Mesenchymal stem cell (in vitro differentiated cells and primary cell): Measurements from ENCODE around the gene VENTX.
A peak's percentile ranks its signal among the peaks of the same experiment; 100 is the strongest.

Source experiments
- DNase-seq: peaks from one replicate; pipeline ENCODE4 v3.0.0-alpha.2; 2013
- H2AFZ ChIP-seq: one replicate; pipeline ENCODE4 v1.6.1; 2013; ENCODE audit warnings: low read depth, mild to moderate bottlenecking, control low read depth, inconsistent platforms, low read length, moderate library complexity
- H2AK5ac ChIP-seq: 2 replicates; pipeline ENCODE4 v1.6.1; 2013; ENCODE audit warnings: low read length, moderate library complexity, mild to moderate bottlenecking, inconsistent platforms; ENCODE audit not compliant: severe bottlenecking
- H2BK120ac ChIP-seq: one replicate; pipeline ENCODE4 v1.6.1; 2013; ENCODE audit warnings: low read depth, mild to moderate bottlenecking, inconsistent platforms, low read length, moderate library complexity
- H2BK12ac ChIP-seq, 2 experiments: one replicate each; pipeline ENCODE4 v1.6.1; 2013; ENCODE audit warnings: inconsistent platforms in 2 of 2, low read length in 2 of 2, mild to moderate bottlenecking in 2 of 2, moderate library complexity in 2 of 2, control low read depth in 1 of 2
- H2BK15ac ChIP-seq: one replicate; pipeline ENCODE4 v1.6.1; 2013; ENCODE audit warnings: mild to moderate bottlenecking, low read depth, inconsistent platforms; ENCODE audit not compliant: poor library complexity, severe bottlenecking
- H2BK5ac ChIP-seq: 2 replicates; pipeline ENCODE4 v1.6.1; 2013; ENCODE audit warnings: low read depth, mild to moderate bottlenecking, low read length, control low read depth, inconsistent platforms; ENCODE audit not compliant: poor library complexity, severe bottlenecking
- H3K14ac ChIP-seq, 2 experiments: one replicate each; pipeline ENCODE4 v1.6.1; 2013; ENCODE audit warnings: inconsistent platforms in 2 of 2, low read length in 2 of 2, control low read depth in 1 of 2, mild to moderate bottlenecking in 1 of 2, moderate library complexity in 1 of 2
- H3K18ac ChIP-seq, 2 experiments: one replicate each; pipeline ENCODE4 v1.6.1; 2013; ENCODE audit warnings: inconsistent platforms in 2 of 2, low read length in 2 of 2, control low read depth in 1 of 2, low read depth in 1 of 2, mild to moderate bottlenecking in 1 of 2
- H3K23ac ChIP-seq, 2 experiments: one replicate each; pipeline ENCODE4 v1.6.1; 2013; ENCODE audit warnings: inconsistent platforms in 2 of 2, low read length in 2 of 2, mild to moderate bottlenecking in 2 of 2, moderate library complexity in 2 of 2, control low read depth in 1 of 2
- H3K27ac ChIP-seq: 2 replicates; pipeline ENCODE4 v1.5.1; 2013; ENCODE audit warnings: mild to moderate bottlenecking, moderate library complexity, low read length, control low read depth, inconsistent platforms; ENCODE audit not compliant: poor library complexity, severe bottlenecking
- H3K27me3 ChIP-seq, 2 experiments: 2 replicates each; pipeline versions ENCODE4 v1.6.1 to v1.7.0; 2013; ENCODE audit warnings: low read length in 2 of 2, mild to moderate bottlenecking in 2 of 2, moderate library complexity in 2 of 2, control low read depth in 1 of 2, inconsistent platforms in 1 of 2; ENCODE audit not compliant: control insufficient read depth in 1 of 2, insufficient read depth in 1 of 2
- H3K36me3 ChIP-seq, 2 experiments: 2 replicates each; pipeline versions ENCODE4 v1.6.1 to v1.7.0; 2013; ENCODE audit warnings: low read length in 2 of 2, control low read depth in 1 of 2, inconsistent platforms in 1 of 2, low read depth in 1 of 2, mild to moderate bottlenecking in 1 of 2; ENCODE audit not compliant: insufficient read depth in 2 of 2, control insufficient read depth in 1 of 2
- H3K4ac ChIP-seq, 2 experiments: one replicate each; pipeline ENCODE4 v1.6.1; 2013; ENCODE audit warnings: inconsistent platforms in 2 of 2, low read length in 2 of 2, mild to moderate bottlenecking in 2 of 2, moderate library complexity in 2 of 2, control low read depth in 1 of 2, low read depth in 1 of 2
- H3K4me1 ChIP-seq: 2 replicates; pipeline ENCODE4 v1.6.1; 2013; ENCODE audit warnings: low read depth, low read length, control low read depth; ENCODE audit not compliant: control insufficient read depth, insufficient read depth
- H3K4me2 ChIP-seq: 2 replicates; pipeline ENCODE4 v1.6.1; 2013; ENCODE audit warnings: low read length, mild to moderate bottlenecking, inconsistent platforms; ENCODE audit not compliant: poor library complexity, severe bottlenecking
- H3K4me3 ChIP-seq, 2 experiments: 2 replicates each; pipeline versions ENCODE4 v1.5.1 to v1.7.0; 2013; ENCODE audit warnings: low read length in 2 of 2, mild to moderate bottlenecking in 2 of 2, control low read depth in 1 of 2, low read depth in 1 of 2; ENCODE audit not compliant: insufficient read depth in 1 of 2
- H3K79me1 ChIP-seq: replicated peaks from 2 replicates; pipeline ENCODE4 v1.6.1; 2013; ENCODE audit warnings: mild to moderate bottlenecking, control low read depth, low read length, inconsistent platforms; ENCODE audit not compliant: poor library complexity, severe bottlenecking
- H3K9ac ChIP-seq: 2 replicates; pipeline ENCODE4 v1.7.0; 2013; ENCODE audit warnings: mild to moderate bottlenecking, low read length, moderate library complexity
- H3K9me3 ChIP-seq: 2 replicates; pipeline ENCODE4 v1.7.0; 2013; ENCODE audit warnings: mild to moderate bottlenecking, low read length; ENCODE audit not compliant: control insufficient read depth
- H4K8ac ChIP-seq: one replicate; pipeline ENCODE4 v1.6.1; 2013; ENCODE audit warnings: inconsistent platforms, mild to moderate bottlenecking, low read length, moderate library complexity
- H4K91ac ChIP-seq: one replicate; pipeline ENCODE4 v1.6.1; 2013; ENCODE audit warnings: mild to moderate bottlenecking, low read length, inconsistent platforms
- WGBS: methylation state at CpG from one replicate; pipeline ENCODE4 v1.1.7; 2013; ENCODE audit warnings: mixed read lengths; 5-methylcytosine and 5-hydroxymethylcytosine counted together

Gene VENTX

DNA sequence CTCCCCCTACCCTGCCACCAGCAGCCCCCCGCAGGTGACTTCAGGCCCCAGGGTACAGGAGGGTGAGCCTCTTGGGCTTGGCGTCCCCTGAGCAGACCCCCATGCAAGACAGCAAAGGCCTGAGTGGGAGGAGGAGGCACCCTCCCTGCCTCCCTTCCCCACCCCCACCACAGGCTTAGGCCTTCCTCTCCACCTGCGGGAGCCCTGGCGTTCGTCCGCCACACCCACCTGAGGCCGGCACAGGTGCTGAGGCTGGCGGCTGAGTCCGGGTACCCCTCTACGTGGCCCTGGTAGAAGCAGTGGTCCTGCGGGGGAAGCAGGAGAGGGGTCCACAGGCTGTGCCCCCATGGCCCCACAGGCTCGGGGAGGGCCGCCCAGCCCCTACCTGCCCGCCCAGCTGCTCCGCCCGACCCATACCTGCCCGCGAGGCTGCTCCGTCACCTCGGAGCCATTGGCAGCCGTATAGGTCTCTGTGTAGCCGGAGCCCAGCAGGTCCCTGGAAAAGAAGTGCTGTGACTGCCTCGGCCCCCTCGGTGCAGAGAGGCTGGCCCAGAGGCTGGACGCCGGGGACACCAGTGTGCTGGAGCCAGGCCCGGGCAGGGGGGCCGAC lies 36.0 kb downstream of the VENTX start:
- no peak for DNase-seq
- Histone ChIP-seq H4K91ac (no peak overlapping the region), H3K23ac (no peak overlapping the region), H3K36me3 (peaks cover 5 to 60% of the 10 kb centered on the region in 2 experiments), H3K18ac (no peak overlapping the region), H2BK120ac (no peak overlapping the region), H2AK5ac (no peak overlapping the region), H3K4ac (no peak overlapping the region), H3K27ac (no peak overlapping the region), H2AFZ (no peak overlapping the region), H2BK12ac (no peak overlapping the region), H3K4me2 (no peak overlapping the region), H2BK5ac (no peak overlapping the region), H3K9ac (no peak overlapping the region), H3K14ac (no peak overlapping the region), H3K9me3 (no peaks in the 10 kb centered on the region), H3K4me1 (peaks cover 35% of the 10 kb centered on the region), H3K27me3 (peaks cover 0 to 26% of the 10 kb centered on the region in 2 experiments), H4K8ac (no peak overlapping the region), H3K4me3 (no peak overlapping the region), H2BK15ac (no peak overlapping the region), H3K79me1 (peaks cover 4% of the 10 kb centered on the region)
- WGBS = 91% methylated on average over 28 of the region's 28 CpGs

DNA sequence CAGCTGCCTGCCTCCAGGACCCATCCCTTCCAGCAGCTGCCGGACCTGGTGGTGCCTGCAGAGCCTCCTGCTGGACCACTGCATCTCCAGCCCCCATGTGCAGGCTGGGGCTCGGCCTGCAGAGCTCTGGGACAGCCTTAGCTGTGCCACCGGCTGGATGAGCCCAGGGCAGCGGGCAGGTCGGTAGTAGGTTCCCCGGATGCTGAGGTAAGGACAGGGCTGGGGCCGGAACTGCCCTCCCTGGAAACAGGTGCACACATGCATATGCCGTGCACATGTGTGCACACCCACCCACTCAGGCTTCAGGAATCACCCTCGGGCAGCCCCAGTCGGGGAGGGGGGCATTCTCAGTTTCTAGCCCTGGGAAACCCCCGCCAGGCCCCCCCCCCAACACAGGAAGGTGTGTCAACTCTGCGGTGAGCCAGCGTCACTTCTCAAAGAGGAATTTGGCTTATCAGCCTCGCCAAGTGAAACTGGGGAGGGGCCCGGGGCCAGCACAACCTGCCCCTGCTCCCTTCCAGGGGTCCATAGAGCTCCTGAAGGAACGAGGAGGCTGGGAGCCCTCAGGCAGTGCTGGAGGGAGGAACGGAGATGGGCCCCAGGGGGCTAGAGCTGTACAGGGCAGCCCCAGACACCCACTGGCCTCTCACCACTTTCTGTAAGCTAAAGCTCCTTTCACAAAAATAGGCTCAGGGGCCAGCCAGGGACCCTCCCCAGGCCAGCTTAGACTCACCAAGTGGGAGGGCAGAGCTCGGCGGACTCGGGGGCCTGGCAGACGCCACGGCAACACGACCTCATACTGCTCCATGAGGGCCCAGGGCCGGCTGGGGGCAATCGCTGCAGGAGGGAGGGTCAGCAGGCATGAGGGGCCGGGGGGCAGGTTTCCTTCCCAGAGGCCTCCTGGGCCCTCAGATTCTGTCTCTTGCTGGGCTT lies 37.4 kb downstream of the VENTX start:
- Histone ChIP-seq H2BK15ac (no peak overlapping the region), H2AFZ (no peak overlapping the region), H3K4me1 (peaks cover 46% of the 10 kb centered on the region), H3K18ac (no peak overlapping the region), H3K27ac (no peak overlapping the region), H2AK5ac (no peak overlapping the region), H3K79me1 (peaks cover 4% of the 10 kb centered on the region), H3K14ac (no peak overlapping the region), H3K4me3 (no peak overlapping the region), H3K9ac (no peak overlapping the region), H3K36me3 (peaks cover 18 to 54% of the 10 kb centered on the region in 2 experiments), H2BK5ac (no peak overlapping the region), H3K23ac (no peak overlapping the region), H2BK12ac (no peak overlapping the region), H4K91ac (no peak overlapping the region), H4K8ac (no peak overlapping the region), H2BK120ac (no peak overlapping the region), H3K4ac (no peak overlapping the region), H3K27me3 (peaks cover 0 to 26% of the 10 kb centered on the region in 2 experiments), H3K9me3 (no peaks in the 10 kb centered on the region), H3K4me2 (no peak overlapping the region)
- DNase-seq = no peak
- 69% methylated on average over 26 of the region's 26 CpGs for WGBS

DNA sequence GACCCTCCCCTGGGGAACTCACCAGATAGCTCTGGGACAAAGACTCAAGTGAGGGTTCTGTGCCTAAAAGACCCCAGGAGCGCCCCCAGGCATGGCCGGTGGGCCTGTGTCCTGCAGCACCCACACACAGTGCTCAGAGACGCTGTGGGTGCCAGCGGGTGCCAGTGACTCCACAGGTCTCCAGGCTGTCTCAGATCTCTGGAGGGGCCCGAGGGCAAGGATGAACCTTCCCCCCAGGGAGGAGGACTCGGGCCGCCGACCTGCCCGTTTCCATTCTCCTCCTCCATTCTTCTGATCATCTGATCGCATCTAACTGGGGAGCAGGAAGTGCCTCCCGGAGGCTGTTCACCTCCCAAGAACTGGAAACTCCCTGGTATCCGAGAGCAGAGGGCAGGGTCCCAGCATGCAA lies 38.0 kb downstream of the VENTX start:
- H2BK12ac ChIP-seq = no peak overlapping the region
- peaks cover 0 to 26% of the 10 kb centered on the region in 2 experiments for H3K27me3 ChIP-seq
- peaks cover 52% of the 10 kb centered on the region for H3K4me1 ChIP-seq
- no peak overlapping the region for H2AFZ ChIP-seq
- peaks cover 25 to 54% of the 10 kb centered on the region in 2 experiments for H3K36me3 ChIP-seq
- no peak for DNase-seq
- no peak overlapping the region for H3K9ac ChIP-seq
- H2AK5ac ChIP-seq = no peak overlapping the region
- H4K8ac ChIP-seq = no peak overlapping the region
- no peak overlapping the region for H2BK120ac ChIP-seq
- no peak overlapping the region for H3K14ac ChIP-seq
- no peaks in the 10 kb centered on the region for H3K9me3 ChIP-seq
- H3K27ac ChIP-seq = no peak overlapping the region
- peak overlapping the region; percentile 26 for H2BK15ac ChIP-seq
- H3K4me3 ChIP-seq = no peak overlapping the region
- no peak overlapping the region for H3K4ac ChIP-seq
- no peak overlapping the region for H2BK5ac ChIP-seq
- peaks cover 4% of the 10 kb centered on the region for H3K79me1 ChIP-seq
- no peak overlapping the region for H4K91ac ChIP-seq
- no peak overlapping the region for H3K18ac ChIP-seq
- WGBS = 42% methylated on average over 12 of the region's 12 CpGs
- no peak overlapping the region for H3K23ac ChIP-seq
- H3K4me2 ChIP-seq = no peak overlapping the region

DNA sequence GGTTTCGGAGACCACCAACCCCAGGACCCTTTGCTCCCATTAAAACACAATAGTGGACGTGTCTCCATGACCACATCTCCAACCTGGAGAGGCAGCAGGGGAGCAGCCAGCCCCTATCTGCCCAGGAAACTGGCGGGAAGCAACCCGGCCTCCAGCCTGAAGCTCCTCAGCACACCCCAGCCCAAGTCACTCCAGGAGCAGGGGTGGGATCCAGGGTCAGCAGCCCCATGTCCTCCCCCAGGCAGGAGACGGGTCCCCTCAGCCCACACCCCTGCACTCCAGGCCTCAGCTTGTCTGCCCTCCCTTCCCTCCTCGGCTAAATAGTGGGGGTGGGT lies 38.4 kb downstream of the VENTX start:
- H3K79me1 ChIP-seq = peaks cover 4% of the 10 kb centered on the region
- DNase-seq = no peak
- H3K18ac ChIP-seq = no peak overlapping the region
- H2AFZ ChIP-seq = no peak overlapping the region
- no peak overlapping the region for H4K91ac ChIP-seq
- no peak overlapping the region for H2AK5ac ChIP-seq
- no peaks in the 10 kb centered on the region for H3K9me3 ChIP-seq
- WGBS = 63% methylated on average over 6 of the region's 6 CpGs
- no peak overlapping the region for H2BK5ac ChIP-seq
- peaks cover 25 to 54% of the 10 kb centered on the region in 2 experiments for H3K36me3 ChIP-seq
- H3K4ac ChIP-seq = no peak overlapping the region
- no peak overlapping the region for H3K9ac ChIP-seq
- peak overlapping the region; percentile 62 for H3K4me2 ChIP-seq
- no peak overlapping the region for H3K23ac ChIP-seq
- H3K14ac ChIP-seq = no peak overlapping the region
- no peak overlapping the region for H2BK12ac ChIP-seq
- peak overlapping the region; percentile 26 for H2BK15ac ChIP-seq
- no peak overlapping the region for H3K27ac ChIP-seq
- peak overlapping the region in 1 of 2 experiments; percentile 18 for H3K4me3 ChIP-seq
- H3K4me1 ChIP-seq = peaks cover 53% of the 10 kb centered on the region
- peaks cover 0 to 26% of the 10 kb centered on the region in 2 experiments for H3K27me3 ChIP-seq
- H4K8ac ChIP-seq = no peak overlapping the region
- no peak overlapping the region for H2BK120ac ChIP-seq
